HepG2 (cell line): ENCODE results near the gene SOCS1. TPM values are rescaled to one million over a fixed set of nuclear protein-coding genes. Genes with fewer than 3 reads are reported as not detected.

Experiments used
- CENPX ChIP-seq: sonication (generic); formaldehyde crosslinking; IDR thresholded peaks from 2 replicates; pipeline ENCODE4 v1.9.0; 2021; ENCODE audit warnings: mild to moderate bottlenecking, missing genetic modification reagents, moderate library complexity
- DPF2 ChIP-seq: sonication (generic); formaldehyde crosslinking; IDR thresholded peaks from 2 replicates; pipeline ENCODE4 v1.4.0; 2020; ENCODE audit warnings: mild to moderate bottlenecking, low read depth, missing genetic modification reagents, borderline replicate concordance
- ERF ChIP-seq: IDR thresholded peaks from 2 replicates; pipeline ENCODE4 v1.6.1; 2018; ENCODE audit warnings: missing biosample characterization, missing genetic modification reagents
- GATAD1 ChIP-seq: IDR thresholded peaks from 2 replicates; pipeline ENCODE4 v1.6.1; 2016; ENCODE audit warnings: missing genetic modification reagents, missing compliant biosample characterization
- RAD21 ChIP-seq: fragments of 450-650 bp; formaldehyde crosslinking; IDR thresholded peaks from 2 replicates; pipeline ENCODE4 v1.5.0; 2020; ENCODE audit warnings: mild to moderate bottlenecking
- TRIM24 ChIP-seq: sonication (generic); formaldehyde crosslinking; IDR thresholded peaks from 2 replicates; pipeline ENCODE4 v1.8.0; 2022; ENCODE audit warnings: mild to moderate bottlenecking, missing genetic modification reagents
- ZNF3 ChIP-seq: IDR thresholded peaks from 2 replicates; pipeline ENCODE4 v1.7.0; 2017; ENCODE audit warnings: inconsistent platforms
- ZNF563 ChIP-seq: sonication (generic); formaldehyde crosslinking; IDR thresholded peaks from 2 replicates; pipeline ENCODE4 v1.8.0; 2022; ENCODE audit warnings: mild to moderate bottlenecking, moderate library complexity, missing genetic modification reagents
- ZNF83 ChIP-seq: sonication (generic); formaldehyde crosslinking; IDR thresholded peaks from 2 replicates; pipeline ENCODE4 v1.4.0; 2020; ENCODE audit warnings: missing genetic modification reagents, mild to moderate bottlenecking, borderline replicate concordance
- polyA plus RNA-seq, 8 experiments: library from polyadenylated mRNA; depleted of rRNA in 3 of 8; stranded (reverse) in 7 of 8; unstranded in 1 of 8; fragments of >200 nt; fragmentation: Illumina TruSeq in 4 of 8; extraction: Trizol in 4 of 8; gene quantifications; 2 replicates each; pipeline versions ENCODE4 v1.2.1 to v1.2.3, GENCODE V29; 2011 to 2016; ENCODE audit warnings: low read depth in 4 of 8, missing spikeins in 1 of 8, mixed read lengths in 1 of 8; ENCODE audit not compliant: insufficient read depth in 1 of 8
- total RNA-seq, 5 experiments: library from RNA; depleted of rRNA; stranded (reverse); fragments of >200 nt; fragmentation: Illumina TruSeq; extraction: Trizol; gene quantifications; 2 replicates each; pipeline ENCODE4 v1.2.3, GENCODE V29; 2016; ENCODE audit warnings: low read depth in 1 of 5
- TF ChIP-seq, protein P1 (sequence below): conservative IDR thresholded peaks from 2 replicates; pipeline ENCODE4 v1.6.1; 2018; ENCODE audit warnings: missing genetic modification reagents
- TF ChIP-seq, protein P2 (sequence below): sonication (generic); formaldehyde crosslinking; IDR thresholded peaks from one replicate; pipeline ENCODE4 v1.5.1; 2020; ENCODE audit warnings: mild to moderate bottlenecking, missing genetic modification reagents; ENCODE audit errors: not compliant biosample characterization
- TF ChIP-seq, protein P3 (sequence below): sonication (generic); formaldehyde crosslinking; IDR thresholded peaks from 2 replicates; pipeline ENCODE4 v1.4.0; 2020; ENCODE audit warnings: missing genetic modification reagents, borderline replicate concordance
- TF ChIP-seq, protein P4 (sequence below): sonication (generic); formaldehyde crosslinking; IDR thresholded peaks from 2 replicates; pipeline ENCODE4 v1.5.1; 2020; ENCODE audit warnings: mild to moderate bottlenecking, missing genetic modification reagents, borderline replicate concordance

SOCS1 gene
- total and polyA plus RNA-seq, 2 of the 13 experiments (the other 11 are each of a cell fraction or from before 2014, with no cell fraction given) = 5.3 to 6.3 TPM

DNA sequence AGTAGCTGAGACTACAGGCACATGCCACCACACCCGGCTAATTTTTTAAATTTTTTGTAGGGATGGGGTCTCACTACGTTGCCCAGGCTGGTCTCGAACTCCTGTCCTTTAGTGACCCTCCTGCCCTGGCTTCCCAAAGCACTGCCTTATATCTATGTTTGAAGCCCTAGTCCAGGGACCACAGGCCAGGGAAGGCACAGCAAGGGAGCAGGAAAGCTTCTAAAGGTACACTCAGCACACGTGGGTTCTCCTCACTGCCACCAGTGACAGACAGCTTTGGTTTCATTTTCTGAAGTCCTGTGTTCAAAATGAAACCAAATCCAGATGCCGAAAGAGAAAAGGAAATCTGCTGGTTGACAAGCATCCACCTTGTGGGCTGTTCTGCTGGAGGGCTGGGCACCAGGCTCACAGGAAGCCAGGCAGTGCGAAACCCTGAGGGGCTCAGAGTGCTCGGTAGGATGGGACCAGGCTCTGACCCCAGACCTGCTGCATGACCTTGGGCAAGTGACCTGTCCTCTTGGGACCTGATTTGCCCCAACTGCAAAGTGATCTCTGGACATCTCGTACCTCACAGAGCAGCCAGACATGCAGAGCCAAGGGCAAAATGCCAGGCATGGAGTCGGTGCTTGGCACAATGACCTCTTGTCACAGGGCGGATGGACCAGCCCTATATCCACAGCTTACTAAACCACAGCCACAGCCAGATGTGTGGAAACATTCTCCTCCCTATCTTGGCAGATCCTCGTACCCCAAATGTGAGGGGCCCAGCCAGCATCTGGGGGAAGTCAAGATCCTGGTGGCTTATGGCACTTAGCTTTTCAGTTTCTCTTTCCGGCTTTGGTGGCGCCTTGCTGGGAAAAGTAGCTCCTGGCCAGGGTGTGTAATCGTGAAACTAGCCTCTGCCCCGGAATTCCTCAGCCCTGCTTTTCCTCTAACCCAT, 2.8 kb upstream of the SOCS1 start (continued):
- TF ChIP-seq, protein P1, sequence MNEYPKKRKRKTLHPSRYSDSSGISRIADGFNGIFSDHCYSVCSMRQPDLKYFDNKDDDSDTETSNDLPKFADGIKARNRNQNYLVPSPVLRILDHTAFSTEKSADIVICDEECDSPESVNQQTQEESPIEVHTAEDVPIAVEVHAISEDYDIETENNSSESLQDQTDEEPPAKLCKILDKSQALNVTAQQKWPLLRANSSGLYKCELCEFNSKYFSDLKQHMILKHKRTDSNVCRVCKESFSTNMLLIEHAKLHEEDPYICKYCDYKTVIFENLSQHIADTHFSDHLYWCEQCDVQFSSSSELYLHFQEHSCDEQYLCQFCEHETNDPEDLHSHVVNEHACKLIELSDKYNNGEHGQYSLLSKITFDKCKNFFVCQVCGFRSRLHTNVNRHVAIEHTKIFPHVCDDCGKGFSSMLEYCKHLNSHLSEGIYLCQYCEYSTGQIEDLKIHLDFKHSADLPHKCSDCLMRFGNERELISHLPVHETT (CRISPR knock-in tag) = no peak; the same call in 1 of the 2 replicates
- TF ChIP-seq ZNF563 (CRISPR knock-in tag) = no peak
- TF ChIP-seq TRIM24 (CRISPR knock-in tag) = no peak
- TF ChIP-seq, protein P2, sequence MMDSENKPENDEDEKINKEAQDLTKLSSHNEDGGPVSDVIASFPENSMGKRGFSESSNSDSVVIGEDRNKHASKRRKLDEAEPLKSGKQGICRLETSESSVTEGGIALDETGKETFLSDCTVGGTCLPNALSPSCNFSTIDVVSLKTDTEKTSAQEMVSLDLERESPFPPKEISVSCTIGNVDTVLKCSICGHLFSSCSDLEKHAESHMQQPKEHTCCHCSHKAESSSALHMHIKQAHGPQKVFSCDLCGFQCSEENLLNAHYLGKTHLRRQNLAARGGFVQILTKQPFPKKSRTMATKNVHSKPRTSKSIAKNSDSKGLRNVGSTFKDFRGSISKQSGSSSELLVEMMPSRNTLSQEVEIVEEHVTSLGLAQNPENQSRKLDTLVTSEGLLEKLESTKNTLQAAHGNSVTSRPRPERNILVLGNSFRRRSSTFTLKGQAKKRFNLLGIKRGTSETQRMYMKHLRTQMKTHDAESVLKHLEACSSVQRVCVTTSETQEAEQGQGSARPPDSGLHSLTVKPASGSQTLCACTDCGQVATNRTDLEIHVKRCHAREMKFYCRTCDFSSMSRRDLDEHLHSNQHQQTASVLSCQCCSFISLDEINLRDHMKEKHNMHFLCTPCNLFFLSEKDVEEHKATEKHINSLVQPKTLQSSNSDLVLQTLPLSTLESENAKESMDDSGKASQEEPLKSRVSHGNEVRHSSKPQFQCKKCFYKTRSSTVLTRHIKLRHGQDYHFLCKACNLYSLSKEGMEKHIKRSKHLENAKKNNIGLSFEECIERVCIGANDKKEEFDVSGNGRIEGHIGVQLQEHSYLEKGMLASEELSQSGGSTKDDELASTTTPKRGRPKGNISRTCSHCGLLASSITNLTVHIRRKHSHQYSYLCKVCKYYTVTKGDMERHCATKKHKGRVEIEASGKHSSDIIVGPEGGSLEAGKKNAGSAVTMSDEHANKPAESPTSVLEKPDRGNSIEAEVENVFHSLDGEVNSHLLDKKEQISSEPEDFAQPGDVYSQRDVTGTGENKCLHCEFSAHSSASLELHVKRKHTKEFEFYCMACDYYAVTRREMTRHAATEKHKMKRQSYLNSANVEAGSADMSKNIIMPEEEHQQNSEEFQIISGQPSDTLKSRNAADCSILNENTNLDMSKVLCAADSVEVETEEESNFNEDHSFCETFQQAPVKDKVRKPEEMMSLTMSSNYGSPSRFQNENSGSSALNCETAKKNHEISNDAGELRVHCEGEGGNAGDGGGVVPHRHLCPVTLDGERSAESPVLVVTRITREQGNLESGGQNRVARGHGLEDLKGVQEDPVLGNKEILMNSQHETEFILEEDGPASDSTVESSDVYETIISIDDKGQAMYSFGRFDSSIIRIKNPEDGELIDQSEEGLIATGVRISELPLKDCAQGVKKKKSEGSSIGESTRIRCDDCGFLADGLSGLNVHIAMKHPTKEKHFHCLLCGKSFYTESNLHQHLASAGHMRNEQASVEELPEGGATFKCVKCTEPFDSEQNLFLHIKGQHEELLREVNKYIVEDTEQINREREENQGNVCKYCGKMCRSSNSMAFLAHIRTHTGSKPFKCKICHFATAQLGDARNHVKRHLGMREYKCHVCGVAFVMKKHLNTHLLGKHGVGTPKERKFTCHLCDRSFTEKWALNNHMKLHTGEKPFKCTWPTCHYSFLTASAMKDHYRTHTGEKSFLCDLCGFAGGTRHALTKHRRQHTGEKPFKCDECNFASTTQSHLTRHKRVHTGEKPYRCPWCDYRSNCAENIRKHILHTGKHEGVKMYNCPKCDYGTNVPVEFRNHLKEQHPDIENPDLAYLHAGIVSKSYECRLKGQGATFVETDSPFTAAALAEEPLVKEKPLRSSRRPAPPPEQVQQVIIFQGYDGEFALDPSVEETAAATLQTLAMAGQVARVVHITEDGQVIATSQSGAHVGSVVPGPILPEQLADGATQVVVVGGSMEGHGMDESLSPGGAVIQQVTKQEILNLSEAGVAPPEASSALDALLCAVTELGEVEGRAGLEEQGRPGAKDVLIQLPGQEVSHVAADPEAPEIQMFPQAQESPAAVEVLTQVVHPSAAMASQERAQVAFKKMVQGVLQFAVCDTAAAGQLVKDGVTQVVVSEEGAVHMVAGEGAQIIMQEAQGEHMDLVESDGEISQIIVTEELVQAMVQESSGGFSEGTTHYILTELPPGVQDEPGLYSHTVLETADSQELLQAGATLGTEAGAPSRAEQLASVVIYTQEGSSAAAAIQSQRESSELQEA (CRISPR knock-in tag) = peak; percentile 71
- TF ChIP-seq RAD21 (CRISPR knock-in tag) = no peak
- TF ChIP-seq, protein P3, sequence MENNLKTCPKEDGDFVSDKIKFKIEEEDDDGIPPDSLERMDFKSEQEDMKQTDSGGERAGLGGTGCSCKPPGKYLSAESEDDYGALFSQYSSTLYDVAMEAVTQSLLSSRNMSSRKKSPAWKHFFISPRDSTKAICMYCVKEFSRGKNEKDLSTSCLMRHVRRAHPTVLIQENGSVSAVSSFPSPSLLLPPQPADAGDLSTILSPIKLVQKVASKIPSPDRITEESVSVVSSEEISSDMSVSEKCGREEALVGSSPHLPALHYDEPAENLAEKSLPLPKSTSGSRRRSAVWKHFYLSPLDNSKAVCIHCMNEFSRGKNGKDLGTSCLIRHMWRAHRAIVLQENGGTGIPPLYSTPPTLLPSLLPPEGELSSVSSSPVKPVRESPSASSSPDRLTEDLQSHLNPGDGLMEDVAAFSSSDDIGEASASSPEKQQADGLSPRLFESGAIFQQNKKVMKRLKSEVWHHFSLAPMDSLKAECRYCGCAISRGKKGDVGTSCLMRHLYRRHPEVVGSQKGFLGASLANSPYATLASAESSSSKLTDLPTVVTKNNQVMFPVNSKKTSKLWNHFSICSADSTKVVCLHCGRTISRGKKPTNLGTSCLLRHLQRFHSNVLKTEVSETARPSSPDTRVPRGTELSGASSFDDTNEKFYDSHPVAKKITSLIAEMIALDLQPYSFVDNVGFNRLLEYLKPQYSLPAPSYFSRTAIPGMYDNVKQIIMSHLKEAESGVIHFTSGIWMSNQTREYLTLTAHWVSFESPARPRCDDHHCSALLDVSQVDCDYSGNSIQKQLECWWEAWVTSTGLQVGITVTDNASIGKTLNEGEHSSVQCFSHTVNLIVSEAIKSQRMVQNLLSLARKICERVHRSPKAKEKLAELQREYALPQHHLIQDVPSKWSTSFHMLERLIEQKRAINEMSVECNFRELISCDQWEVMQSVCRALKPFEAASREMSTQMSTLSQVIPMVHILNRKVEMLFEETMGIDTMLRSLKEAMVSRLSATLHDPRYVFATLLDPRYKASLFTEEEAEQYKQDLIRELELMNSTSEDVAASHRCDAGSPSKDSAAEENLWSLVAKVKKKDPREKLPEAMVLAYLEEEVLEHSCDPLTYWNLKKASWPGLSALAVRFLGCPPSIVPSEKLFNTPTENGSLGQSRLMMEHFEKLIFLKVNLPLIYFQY (CRISPR knock-in tag) = no peak
- TF ChIP-seq, protein P4, sequence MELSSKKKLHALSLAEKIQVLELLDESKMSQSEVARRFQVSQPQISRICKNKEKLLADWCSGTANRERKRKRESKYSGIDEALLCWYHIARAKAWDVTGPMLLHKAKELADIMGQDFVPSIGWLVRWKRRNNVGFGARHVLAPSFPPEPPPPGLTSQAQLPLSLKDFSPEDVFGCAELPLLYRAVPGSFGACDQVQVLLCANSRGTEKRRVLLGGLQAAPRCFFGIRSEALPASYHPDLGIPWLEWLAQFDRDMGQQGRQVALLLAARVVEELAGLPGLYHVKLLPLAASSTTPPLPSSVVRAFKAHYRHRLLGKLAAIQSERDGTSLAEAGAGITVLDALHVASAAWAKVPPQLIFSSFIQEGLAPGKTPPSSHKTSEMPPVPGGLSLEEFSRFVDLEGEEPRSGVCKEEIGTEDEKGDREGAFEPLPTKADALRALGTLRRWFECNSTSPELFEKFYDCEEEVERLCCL = no peak
- TF ChIP-seq ERF (CRISPR knock-in tag) = peak; percentile 52; the same call in 1 of the 2 replicates
- TF ChIP-seq ZNF83 (CRISPR knock-in tag) = no peak; the same call in 1 of the 2 replicates
- no peak for TF ChIP-seq CENPX (CRISPR knock-in tag)
- TF ChIP-seq ZNF3 = no peak; the same call in 1 of the 2 replicates
- TF ChIP-seq DPF2 (CRISPR knock-in tag) = peak; percentile 71
- TF ChIP-seq GATAD1 = no peak
